Keratinocyte (primary cell): ENCODE measurements around the gene SHMT2. TPM values are rescaled to one million over a fixed set of nuclear protein-coding genes. Genes with fewer than 3 reads are reported as not detected.

Source experiments
- DNase-seq: peaks from one replicate; pipeline ENCODE4 v3.0.0-alpha.2; 2011; ENCODE audit warnings: low read depth, missing footprints, low spot score
- FAIRE-seq: peaks from 2 replicates; lab custom pipeline; 2011; peaks lifted over from hg19 to GRCh38; lab: Jason Lieb, UNC
- H2AFZ ChIP-seq: 2 replicates; pipeline ENCODE4 v1.6.0; 2012; ENCODE audit warnings: low read length, control low read depth, inconsistent platforms; ENCODE audit not compliant: control insufficient read depth
- H3K27ac ChIP-seq: 2 replicates; pipeline ENCODE4 v1.5.1; 2011; ENCODE audit warnings: low read length; ENCODE audit not compliant: control insufficient read depth, insufficient read depth
- H3K27me3 ChIP-seq: 3 replicates; pipeline ENCODE4 v1.6.0; 2011; ENCODE audit warnings: low read length; ENCODE audit not compliant: control insufficient read depth, insufficient read depth; ENCODE audit errors: extremely low read depth
- H3K36me3 ChIP-seq, 2 experiments: 2 replicates in 1 of 2; 3 replicates in 1 of 2; pipeline ENCODE4 v1.5.1; 2011; ENCODE audit warnings: low read length in 2 of 2, mild to moderate bottlenecking in 1 of 2; ENCODE audit not compliant: control insufficient read depth in 2 of 2, insufficient read depth in 2 of 2; ENCODE audit errors: extremely low read depth in 1 of 2
- H3K4me1 ChIP-seq: 3 replicates; pipeline ENCODE4 v1.5.1; 2011; ENCODE audit warnings: low read length; ENCODE audit not compliant: control insufficient read depth, insufficient read depth; ENCODE audit errors: extremely low read depth
- H3K4me2 ChIP-seq: 3 replicates; pipeline ENCODE4 v1.6.0; 2011; ENCODE audit warnings: low read depth, low read length; ENCODE audit not compliant: control insufficient read depth, insufficient read depth; ENCODE audit errors: extremely low read depth
- H3K4me3 ChIP-seq, 3 experiments: fragments of 200-600 bp in 1 of 3; sonication (generic) in 1 of 3; 2 replicates in 2 of 3; 3 replicates in 1 of 3; pipeline ENCODE4 v1.5.1; 2011 to 2016; ENCODE audit warnings: low read length in 3 of 3, mild to moderate bottlenecking in 3 of 3, control low read depth in 2 of 3, inconsistent platforms in 1 of 3, low read depth in 1 of 3, mixed read lengths in 1 of 3, mixed run types in 1 of 3, moderate library complexity in 1 of 3; ENCODE audit not compliant: control insufficient read depth in 2 of 3, insufficient read depth in 2 of 3; ENCODE audit errors: extremely low read depth in 1 of 3
- H3K79me2 ChIP-seq: 2 replicates; pipeline ENCODE4 v1.6.0; 2012; ENCODE audit warnings: low read length; ENCODE audit not compliant: control insufficient read depth, insufficient read depth
- H3K9ac ChIP-seq: 3 replicates; pipeline ENCODE4 v1.6.0; 2011; ENCODE audit warnings: low read length; ENCODE audit not compliant: control insufficient read depth, insufficient read depth; ENCODE audit errors: extremely low read depth
- H3K9me1 ChIP-seq: 3 replicates; pipeline ENCODE4 v1.6.0; 2011; ENCODE audit warnings: low read length; ENCODE audit not compliant: control insufficient read depth, insufficient read depth; ENCODE audit errors: extremely low read depth
- H3K9me3 ChIP-seq: 2 replicates; pipeline ENCODE4 v1.5.1; 2012; ENCODE audit warnings: low read depth, low read length; ENCODE audit not compliant: control insufficient read depth
- H4K20me1 ChIP-seq: 3 replicates; pipeline ENCODE4 v1.6.0; 2011; ENCODE audit warnings: low read length; ENCODE audit not compliant: control insufficient read depth, insufficient read depth; ENCODE audit errors: extremely low read depth
- CTCF ChIP-seq, 3 experiments: IDR thresholded peaks in 1 of 3; conservative IDR thresholded peaks in 1 of 3; optimal IDR thresholded peaks in 1 of 3; 2 replicates in 2 of 3; 3 replicates in 1 of 3; pipeline versions ENCODE3 to v1.5.1; 2011; ENCODE audit warnings: low read length in 3 of 3, mild to moderate bottlenecking in 3 of 3, moderate library complexity in 2 of 3, control low read depth in 1 of 3, inconsistent platforms in 1 of 3; ENCODE audit not compliant: insufficient read depth in 2 of 3; ENCODE audit errors: extremely low read depth in 1 of 3
- EZH2 ChIP-seq: IDR thresholded peaks from one replicate; pipeline ENCODE4 v1.6.1; 2012; ENCODE audit warnings: inconsistent platforms, mild to moderate bottlenecking, low read length, moderate library complexity
- dilution Hi-C: fragments of 300-500 bp; cut with MboI; formaldehyde crosslinking; loops from one replicate; pipeline ENCODE4 v1.7.0; 2020; ENCODE audit warnings: low sequenced_read_pairs; ENCODE audit not compliant: extremely low pct_ligation_motif_present
- polyA plus RNA-seq, 5 experiments: library from polyadenylated mRNA; depleted of rRNA in 3 of 5; stranded (reverse) in 3 of 5; stranded (forward) in 1 of 5; unstranded in 1 of 5; fragments of >200 nt; gene quantifications; 1 replicate in 1 of 5; 2 replicates in 3 of 5; 3 replicates in 1 of 5; pipeline versions ENCODE4 v1.2.1 to v1.2.3, GENCODE V29; 2011 to 2012; ENCODE audit warnings: missing spikeins in 2 of 5, low read depth in 1 of 5, low replicate concordance in 1 of 5

SHMT2 gene
- polyA plus RNA-seq, 1 donor (not counting 4 experiments of a cell fraction or from before 2014, with no cell fraction given), result 128 TPM

GRCh38 chr12:57190037-57190436 is 39.5 kb upstream of the SHMT2 start:
- Histone ChIP-seq H3K9me3 (no peaks in the 10 kb centered on the region), H3K9ac (no peak overlapping the region), H3K9me1 (no peaks in the 10 kb centered on the region), H3K4me3 (no peak overlapping the region), H2AFZ (no peak overlapping the region), H3K4me1 (no peaks in the 10 kb centered on the region), H3K27me3 (no peaks in the 10 kb centered on the region), H3K79me2 (no peaks in the 10 kb centered on the region), H3K4me2 (no peak overlapping the region), H3K27ac (no peak overlapping the region), H4K20me1 (no peaks in the 10 kb centered on the region), H3K36me3 (peaks cover 0 to 39% of the 10 kb centered on the region in 2 experiments)
- no peak for FAIRE-seq
- dilution Hi-C loops, result no loop called here
- no peak for TF ChIP-seq CTCF (optimal IDR thresholded peaks at IDR 0.05 in 1 of 3, IDR thresholded peaks at IDR 0.05 in 1 of 3, conservative IDR thresholded peaks at IDR 0.05 in 1 of 3; ENCODE audit: extremely low read depth in 1 of 3, insufficient read depth in 2 of 3, low read length in 3 of 3)
- no peak for DNase-seq

- Histone ChIP-seq H3K9me1 (no peaks in the 10 kb centered on the region), H3K27me3 (no peaks in the 10 kb centered on the region), H3K36me3 (peaks cover 0 to 41% of the 10 kb centered on the region in 2 experiments), H3K27ac (no peak overlapping the region), H3K9me3 (no peaks in the 10 kb centered on the region), H2AFZ (no peak overlapping the region), H3K4me1 (no peaks in the 10 kb centered on the region), H3K9ac (no peak overlapping the region), H3K4me2 (no peak overlapping the region), H3K79me2 (no peaks in the 10 kb centered on the region), H4K20me1 (no peaks in the 10 kb centered on the region), H3K4me3 (no peak overlapping the region)
- DNase-seq, result no peak
- FAIRE-seq, result no peak
- dilution Hi-C loops, result no loop called here
- TF ChIP-seq EZH2 (no peak), CTCF (optimal IDR thresholded peaks at IDR 0.05 in 1 of 3, IDR thresholded peaks at IDR 0.05 in 1 of 3, conservative IDR thresholded peaks at IDR 0.05 in 1 of 3; ENCODE audit: extremely low read depth in 1 of 3, insufficient read depth in 2 of 3, low read length in 3 of 3) (no peak)
Measured at GRCh38 chr12:57190821-57191220, 38.7 kb upstream of the SHMT2 start.
